GM13977 (cell line): Measurements from ENCODE around the gene ST6GALNAC3.

Source experiments
- DNase-seq: peaks from one replicate; pipeline ENCODE4 v3.0.0; 2012; ENCODE audit warnings: low spot score
- in situ Hi-C: fragments of 300-500 bp; cut with MboI; formaldehyde crosslinking; loops from one replicate; pipeline ENCODE4 v1.12.0; 2022; ENCODE audit warnings: low sequenced_read_pairs, low pct_unique_long_range_greater_than_20kb, mixed read lengths, inconsistent platforms; ENCODE audit not compliant: unreplicated experiment
- TF ChIP-seq, protein P1 (sequence below): IDR thresholded peaks from 2 replicates; pipeline ENCODE4 v1.5.1; 2012; ENCODE audit warnings: mild to moderate bottlenecking, control low read depth; ENCODE audit not compliant: insufficient read depth; ENCODE audit errors: extremely low read depth, missing control alignments

The ST6GALNAC3 gene

DNA sequence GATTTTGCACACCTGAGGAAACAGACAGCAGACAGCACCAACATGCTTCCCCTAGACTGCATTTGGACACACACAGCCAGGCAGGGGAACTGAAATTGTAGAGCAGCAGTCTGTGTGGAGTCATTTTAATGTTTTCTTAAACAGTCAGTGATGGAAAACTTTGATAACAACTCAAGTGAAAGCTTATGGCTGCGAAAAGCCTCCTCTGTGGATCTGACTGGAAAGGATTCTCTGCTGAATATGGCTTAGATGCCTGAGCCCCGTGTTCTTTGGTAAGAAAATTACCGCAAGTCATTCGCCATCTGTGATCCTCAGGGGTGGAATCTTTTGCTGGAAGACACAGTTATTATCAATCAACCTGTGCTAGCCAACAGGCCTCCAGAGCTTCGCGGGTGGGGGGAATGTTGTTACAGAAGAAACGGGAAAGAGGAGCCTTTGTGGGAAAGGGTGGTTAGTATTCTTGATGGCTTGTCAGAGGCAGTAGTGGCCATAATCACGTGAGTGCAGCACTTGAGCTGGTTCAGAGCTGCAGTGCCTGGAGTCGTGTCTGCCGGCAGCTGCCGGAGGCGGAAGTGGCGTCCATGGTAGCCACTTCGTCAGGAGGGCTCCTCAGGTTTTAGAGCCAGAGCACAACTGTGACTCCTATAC lies 204.7 kb downstream of the ST6GALNAC3 start:
- no peak for DNase-seq
- TF ChIP-seq, protein P1, sequence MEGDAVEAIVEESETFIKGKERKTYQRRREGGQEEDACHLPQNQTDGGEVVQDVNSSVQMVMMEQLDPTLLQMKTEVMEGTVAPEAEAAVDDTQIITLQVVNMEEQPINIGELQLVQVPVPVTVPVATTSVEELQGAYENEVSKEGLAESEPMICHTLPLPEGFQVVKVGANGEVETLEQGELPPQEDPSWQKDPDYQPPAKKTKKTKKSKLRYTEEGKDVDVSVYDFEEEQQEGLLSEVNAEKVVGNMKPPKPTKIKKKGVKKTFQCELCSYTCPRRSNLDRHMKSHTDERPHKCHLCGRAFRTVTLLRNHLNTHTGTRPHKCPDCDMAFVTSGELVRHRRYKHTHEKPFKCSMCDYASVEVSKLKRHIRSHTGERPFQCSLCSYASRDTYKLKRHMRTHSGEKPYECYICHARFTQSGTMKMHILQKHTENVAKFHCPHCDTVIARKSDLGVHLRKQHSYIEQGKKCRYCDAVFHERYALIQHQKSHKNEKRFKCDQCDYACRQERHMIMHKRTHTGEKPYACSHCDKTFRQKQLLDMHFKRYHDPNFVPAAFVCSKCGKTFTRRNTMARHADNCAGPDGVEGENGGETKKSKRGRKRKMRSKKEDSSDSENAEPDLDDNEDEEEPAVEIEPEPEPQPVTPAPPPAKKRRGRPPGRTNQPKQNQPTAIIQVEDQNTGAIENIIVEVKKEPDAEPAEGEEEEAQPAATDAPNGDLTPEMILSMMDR = no peak
- in situ Hi-C loops = no loop called here

DNA sequence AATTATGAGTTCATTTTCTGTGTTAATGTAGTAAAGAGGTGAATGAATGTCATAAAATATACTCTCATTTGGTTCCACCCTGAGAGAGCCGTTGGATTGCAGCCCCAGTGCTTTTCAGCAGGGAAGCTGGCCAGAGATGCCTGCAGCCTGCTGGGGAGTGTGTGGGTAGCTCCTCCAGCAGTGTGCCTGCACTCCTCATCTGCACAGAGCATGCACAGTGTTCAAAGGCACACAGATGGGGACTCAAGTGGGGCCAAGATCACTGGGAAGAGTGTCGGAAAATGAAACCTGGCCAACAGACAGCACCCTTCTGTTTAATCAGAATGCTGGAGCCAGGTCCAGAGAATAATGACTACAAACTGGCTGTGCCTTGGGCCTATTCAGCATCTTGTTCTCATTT lies 206.8 kb downstream of the ST6GALNAC3 start:
- in situ Hi-C loops = no loop called here
- TF ChIP-seq, protein P1 = no peak
- no peak for DNase-seq

DNA sequence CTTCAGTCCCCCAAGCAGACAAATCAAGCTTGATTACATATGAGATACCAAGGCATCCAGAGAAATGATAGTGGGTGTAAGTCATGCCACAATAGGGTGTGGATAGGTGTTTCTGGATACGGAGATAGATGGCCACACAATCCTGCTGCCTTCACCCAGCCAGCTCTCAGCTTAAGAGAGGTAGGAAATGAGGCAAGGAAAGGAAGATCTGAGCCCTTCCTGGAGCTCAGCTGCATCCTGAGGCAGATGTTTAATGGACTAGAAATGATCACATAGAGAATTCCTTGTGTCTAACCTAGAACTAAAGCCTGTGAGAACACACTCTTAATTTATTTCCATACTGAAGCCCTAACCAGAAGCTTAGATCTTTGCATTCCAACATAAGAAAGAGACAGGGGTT lies 210.3 kb downstream of the ST6GALNAC3 start:
- TF ChIP-seq, protein P1 = no peak
- no peak for DNase-seq
- in situ Hi-C loops = no loop called here

DNA sequence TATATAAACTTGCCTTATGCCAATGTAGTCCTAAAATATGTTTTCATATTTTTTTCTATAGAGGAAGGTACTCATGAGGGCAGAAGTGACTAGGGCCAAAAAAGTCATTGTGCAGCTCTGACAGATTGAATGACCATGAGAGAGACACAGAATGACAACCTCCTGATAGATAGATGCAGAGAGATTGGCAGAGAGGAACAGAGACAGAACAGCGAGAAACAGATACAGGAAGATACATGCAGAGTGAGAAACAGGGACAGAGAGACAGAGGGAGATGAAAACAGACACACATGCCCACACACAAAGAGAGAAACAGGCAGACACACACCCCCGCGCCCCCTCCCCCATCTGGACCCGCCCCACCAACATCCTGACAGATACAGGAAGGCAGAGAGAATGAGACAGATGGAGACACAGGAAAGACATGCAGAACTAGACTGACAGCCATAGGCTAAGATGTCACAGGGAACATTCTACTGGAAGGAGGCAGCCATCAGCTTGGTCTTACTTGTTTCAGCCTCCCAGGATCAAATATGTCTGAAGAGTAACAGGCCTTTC lies 211.1 kb downstream of the ST6GALNAC3 start:
- TF ChIP-seq, protein P1 = no peak
- no peak for DNase-seq
- in situ Hi-C loops = no loop called here

DNA sequence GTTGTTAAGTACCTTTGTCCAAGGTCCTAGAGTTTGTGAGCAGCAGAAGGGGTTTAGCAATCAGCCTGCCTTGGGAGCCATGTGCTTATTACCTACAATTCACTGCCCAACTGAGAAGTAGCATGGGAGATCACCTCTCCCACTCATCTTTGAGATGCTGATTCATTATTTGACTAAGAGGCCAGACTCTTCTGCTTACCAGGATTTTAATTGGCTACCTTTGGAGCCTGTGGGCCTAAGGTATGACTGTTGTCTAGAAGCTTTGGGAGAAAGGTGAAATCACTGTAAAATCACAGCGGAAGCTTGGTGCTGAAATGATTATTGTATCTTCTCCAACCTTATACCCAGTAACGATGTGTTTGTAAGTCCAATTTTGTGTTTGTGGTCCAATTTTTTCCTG lies 213.4 kb downstream of the ST6GALNAC3 start:
- TF ChIP-seq, protein P1 = no peak
- no peak for DNase-seq
- in situ Hi-C loops = no loop called here

DNA sequence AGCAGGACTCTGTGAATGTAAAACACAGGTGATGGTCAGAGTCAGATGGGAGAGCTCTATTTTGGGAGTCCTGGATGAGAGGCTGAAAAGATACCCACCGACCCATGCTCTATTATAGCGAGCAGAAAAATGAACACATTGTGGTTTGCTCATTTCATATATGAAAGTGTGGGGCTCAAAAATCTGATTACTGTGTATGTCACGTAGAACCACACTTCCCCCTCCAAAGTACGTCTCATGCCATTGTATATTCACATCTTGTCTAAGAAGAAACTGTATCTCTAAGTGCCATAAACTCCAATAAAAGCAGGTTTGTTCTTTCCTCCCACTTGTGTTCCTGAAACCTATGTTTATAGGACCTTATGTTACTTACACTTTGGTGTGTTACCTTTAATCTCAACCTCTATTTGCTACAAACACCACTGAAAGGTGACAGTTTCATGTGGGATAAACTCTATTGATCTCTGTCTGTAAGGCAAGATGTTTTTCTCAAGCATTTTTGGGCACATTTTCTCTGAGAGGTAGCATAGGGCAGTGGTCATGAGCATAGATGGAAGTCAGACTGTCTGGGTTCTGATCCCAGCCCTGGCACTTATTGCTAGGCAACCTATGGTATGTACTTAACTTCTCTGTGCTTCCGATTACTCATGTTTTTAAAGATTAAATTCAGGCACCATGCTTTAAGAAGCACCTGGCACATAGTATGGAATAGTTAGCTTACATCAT lies 214.4 kb downstream of the ST6GALNAC3 start:
- TF ChIP-seq, protein P1 = no peak
- in situ Hi-C loops = no loop called here
- no peak for DNase-seq
